ENCODE measurements around the gene TUBGCP3.

Gene TUBGCP3

DNA sequence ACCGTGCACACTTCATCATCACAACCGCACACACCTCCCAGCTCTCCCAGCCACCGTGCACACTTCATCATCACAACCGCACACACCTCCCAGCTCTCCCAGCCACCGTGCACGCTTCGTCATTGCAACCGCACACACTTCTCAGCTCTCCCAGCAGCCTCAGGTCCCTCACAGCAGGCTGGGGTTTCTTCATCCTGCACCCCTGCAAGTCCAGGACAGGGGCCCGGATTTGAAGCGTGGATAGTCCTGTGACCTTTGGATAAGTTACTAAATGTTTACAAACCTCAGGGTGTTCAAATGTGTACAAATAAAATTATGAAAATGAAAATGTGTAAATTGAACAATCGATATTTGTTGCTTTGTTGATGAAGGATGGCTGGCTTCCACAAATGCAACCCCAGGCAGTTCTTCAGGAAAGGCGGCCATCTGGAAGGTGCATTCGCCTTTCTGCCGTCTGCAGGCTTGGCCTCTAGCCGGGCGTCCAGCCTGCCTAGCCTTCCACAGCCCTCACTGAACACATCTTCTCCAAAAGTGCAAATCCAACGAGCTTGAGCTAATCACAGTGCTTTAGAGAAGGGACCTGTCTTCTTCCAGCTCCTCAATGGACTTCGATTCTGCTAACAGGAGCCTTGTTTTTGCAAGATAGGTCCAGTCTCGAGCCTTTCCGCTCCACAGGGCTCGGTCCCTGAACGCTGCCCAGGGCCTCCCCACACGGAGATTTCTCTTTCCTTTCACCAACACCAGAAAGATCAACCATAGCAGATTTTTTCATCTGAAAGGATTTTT, 137.6 kb downstream of the TUBGCP3 start:
- no peak for DNase-seq

DNA sequence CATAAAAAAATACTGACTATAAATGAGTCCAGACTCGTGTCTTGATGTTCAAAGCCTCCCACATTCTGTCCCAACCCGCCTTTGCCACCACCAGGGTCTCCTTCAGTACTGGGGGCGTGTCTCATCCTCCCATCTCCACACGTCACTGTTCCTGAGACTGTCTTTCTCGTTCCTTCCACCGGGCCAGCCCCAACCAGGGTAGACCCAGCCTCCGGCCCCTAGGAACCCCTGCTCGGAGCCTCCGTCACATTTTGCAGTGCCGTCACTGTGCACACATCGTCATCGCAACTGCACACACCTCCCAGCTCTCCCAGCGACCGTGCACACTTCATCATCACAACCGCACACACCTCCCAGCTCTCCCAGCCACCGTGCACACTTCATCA, 138.4 kb downstream of the TUBGCP3 start:
- DNase-seq: no peak

DNA sequence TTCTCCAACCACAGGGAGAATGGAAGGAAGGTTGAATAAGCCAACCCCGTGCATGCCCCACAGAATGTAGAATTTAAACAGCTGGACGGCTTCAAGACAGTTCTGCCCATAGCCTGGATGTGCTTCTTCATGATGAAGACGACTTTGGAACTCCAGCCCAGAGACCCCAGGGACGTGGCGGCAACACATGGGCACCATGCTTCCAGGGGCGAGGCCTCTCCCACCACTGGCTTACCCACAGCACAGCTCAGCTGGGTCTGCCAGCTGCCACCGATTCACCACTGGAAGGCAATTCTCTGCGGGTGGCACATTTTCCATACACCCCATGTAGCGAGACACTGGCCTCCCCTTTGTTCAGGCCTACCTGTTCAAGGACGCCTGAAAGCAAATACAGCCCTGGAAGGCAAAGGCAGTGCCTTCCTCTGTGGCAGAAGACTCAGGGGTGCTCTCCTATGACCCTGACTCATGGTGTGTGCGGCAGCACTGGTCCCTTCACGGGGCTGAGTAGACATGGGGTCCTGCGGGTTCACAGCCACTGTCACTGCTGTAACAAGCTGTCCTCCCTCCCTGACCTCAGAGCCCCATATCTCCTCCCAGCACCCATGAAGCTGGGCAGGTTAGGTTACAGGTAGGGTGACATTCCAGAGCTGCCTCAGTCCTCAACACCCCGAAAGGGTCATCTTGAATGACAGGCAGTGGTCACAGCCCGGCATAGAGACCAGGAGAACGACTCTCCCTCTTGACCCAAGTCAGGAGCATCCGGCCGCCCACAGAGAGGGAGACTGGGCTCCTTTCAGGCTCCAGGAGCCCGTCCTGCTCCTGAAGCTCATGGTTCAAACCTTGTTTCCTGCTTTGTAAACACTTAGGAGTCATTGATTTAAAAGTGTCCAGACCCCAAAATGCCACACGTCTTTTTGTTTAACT, 139.1 kb downstream of the TUBGCP3 start:
- DNase-seq: no peak

DNA sequence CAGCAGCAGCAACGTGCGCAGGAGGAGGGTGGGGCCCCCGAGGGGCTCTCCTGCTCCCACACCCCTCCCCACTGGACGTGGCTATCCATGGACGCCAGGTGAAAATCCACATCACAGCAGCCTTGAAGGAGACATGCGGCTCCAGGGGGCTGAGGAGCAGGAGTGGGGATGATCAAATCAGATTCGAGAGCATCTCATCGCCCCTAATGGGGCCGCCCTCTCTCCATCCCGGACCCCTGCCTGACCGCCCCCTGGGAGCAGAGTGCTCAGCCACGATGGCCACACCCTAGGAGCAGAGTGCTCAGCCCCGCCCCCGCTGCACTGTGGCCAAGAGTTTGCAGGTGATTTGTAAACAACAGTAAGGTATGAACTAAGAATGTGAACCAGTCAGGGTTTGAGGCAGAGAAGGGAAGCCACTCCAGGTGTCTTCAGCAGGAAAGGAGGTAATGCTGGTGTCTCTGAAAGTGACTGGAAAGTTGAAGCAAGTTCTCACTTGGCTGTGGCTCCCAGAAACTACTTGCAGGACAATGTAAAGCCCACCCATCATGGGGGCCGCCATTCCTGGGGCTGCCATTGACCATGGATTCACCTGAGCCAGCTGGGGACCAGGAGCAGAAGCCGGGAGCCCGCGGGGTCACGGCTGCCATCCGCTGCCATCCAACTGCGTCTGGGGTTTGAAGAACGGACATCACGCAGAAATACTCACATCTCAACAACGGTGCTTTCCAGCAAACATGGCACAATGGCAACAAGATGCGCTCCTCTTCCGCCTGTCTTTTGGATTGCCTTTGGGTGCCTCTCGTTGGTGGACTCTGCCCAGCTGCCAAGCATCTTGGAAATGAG, 140.0 kb downstream of the TUBGCP3 start:
- DNase-seq: no peak

DNA sequence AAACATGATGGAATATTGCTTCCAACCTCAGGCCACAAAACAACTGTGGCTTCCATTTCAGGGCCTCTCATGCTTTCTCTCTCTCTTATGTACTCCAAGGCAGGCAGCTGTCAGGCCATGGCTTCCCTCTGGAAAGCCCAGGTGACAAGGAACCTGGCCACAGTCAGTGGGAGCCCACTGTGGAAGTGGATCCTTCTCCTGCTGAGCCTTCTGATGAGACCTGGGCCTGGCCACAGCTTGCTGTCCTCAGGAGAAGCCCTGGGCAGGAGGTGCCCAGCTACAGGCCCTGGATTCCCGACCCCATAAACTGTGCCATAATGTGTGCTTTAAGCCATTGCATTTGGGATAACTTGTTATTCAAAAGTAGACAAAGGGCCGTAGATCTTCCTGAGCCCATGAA, 140.6 kb downstream of the TUBGCP3 start:
- DNase-seq: no peak

DNA sequence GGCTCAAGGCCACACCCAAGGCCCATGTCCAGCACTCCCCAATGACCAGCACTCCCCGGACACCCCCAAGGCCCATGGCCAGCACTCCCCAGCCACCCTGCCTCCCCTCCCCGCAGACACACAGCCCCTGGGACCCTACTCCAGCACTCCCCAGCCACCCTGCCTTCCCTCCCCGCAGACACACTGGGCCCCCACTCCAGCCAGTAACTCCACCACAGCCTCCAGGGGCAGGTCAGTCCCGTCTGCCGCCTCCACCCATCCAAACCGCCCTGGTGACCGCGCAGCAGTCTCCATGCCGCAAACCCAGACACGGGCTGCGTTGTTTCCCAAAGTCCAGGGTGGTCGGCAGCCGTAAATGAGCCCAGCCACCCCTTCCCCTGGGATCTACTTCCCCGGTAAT, 141.1 kb downstream of the TUBGCP3 start:
- DNase-seq: no peak

DNA sequence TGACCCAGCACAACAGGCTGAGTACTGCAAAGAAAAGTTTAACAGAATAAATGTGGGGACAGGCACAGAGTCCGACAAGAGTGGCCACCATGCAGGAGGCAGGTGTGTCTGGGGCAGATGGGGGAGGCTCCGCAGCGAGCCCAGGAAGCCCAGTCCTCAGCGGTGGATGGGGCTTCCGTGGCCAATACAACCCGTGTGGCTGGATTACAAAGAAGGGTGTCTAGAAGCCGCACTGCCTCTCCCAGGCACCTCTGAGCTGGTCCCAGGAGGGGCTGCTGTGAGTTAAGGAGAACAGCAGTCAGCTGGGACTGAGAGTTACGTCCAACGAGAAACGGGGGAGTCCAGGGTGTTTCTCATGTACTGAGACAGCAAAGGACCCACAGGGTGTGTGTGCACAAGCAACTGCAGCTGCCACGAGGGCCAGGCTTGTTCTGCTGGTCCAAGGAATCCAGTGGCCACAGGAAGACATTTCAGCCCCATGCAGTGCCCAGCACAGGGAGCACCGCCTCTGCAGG, 141.5 kb downstream of the TUBGCP3 start:
- DNase-seq: no peak

GRCh38 chr13:112445411-112446271, 142.3 kb downstream of the TUBGCP3 start:
- DNase-seq: no peak

DNA sequence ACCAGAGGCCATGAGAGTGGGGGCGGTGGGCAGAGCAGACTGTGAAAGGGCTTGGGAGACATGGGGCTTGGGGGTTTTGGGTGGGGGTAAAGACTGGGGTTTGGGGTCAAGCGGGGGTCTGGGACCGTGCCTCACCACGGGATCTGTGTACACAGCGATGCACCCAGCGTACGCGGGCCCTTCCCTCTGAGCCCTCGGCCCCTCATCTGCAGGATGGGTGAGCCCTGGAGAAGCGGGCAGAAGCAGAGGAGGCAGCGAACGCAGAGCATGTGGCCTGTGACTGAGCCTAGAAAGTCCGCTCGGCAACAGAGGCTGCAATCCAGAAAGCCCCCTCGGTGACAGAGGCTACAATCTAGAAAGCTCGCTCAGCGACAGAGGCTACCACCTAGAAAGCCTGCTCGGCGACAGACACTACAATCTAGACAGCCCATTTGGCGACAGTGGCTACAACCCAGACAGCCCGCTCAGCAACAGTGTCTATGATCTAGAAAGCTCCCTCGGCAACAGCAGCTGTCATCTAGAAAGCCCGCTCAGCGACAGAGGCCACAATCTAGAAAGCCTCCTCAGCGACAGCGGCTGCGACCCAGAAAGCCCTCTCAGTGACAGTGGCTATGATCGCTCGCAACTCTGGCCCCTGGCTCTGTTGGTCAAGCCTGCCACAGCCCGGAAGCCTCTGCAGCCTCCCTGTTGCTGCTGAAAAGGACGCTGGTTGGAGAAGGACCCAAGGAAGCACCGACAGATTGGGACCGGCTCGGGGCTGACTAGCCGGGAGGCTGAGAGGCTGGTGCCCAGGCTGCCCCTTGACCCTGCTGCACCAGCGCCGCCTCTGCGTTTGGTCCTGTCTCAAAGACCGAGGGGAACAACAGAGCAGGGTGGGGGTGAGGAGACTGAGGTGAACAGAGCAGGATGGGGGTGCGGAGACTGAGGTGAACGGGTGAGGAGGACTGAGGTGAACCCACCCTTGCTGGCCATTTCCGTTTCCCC, 143.2 kb downstream of the TUBGCP3 start:
- DNase-seq: no peak

DNA sequence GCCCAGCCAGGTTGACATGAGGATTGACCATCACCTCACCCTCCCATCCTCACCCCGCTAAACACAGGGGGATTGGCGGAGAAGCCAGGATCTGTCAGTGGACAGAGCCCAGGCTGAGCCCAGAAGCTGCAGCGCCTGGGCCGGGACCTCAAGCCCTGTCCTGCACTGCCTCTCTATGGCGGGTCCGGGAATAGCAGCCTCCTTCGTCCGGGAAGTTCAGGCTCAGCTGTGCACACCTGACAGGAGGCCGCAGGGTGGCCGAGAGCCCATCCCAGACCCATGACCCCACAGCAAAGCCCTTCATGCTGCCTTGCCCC, 144.0 kb downstream of the TUBGCP3 start:
- DNase-seq: peak; percentile 55

- DNase-seq: no peak
Measured at GRCh38 chr13:112443191-112443994, 144.6 kb downstream of the TUBGCP3 start.

DNA sequence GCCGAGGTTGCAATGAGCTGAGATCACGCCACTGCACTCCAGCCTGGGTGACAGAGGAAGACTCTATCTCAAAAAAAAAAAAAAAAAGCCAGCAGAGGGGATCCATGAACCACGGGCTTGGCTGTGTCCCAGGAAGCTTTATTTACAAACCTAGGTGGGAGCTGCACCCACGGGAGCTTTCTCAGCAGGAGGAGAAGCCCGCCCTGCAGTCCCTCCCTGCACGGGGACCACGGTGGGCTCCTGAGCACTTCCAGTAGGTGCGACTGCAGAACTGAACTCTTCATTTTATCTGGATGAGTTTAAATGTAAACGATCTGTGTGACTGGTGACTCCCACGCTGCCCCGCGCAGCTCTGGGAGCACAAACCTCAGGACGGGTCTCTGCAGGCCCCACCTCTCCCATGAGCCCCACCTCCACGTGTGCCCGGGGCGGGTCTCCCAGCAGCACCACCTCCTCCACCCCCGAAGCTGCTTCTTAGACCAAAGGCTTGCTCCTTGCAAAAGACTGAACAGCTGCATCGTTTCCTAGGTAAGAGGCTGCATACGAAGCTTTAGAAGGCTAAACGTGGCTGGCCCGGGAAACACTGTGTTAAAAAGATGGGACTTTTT, 145.4 kb downstream of the TUBGCP3 start:
- DNase-seq: no peak

- DNase-seq: no peak
Measured at GRCh38 chr13:112441779-112442310, 146.1 kb downstream of the TUBGCP3 start.

- DNase-seq: no peak
Measured at GRCh38 chr13:112441226-112441625, 146.7 kb downstream of the TUBGCP3 start.

- no peak for DNase-seq
Measured at GRCh38 chr13:112438515-112438914, 149.4 kb downstream of the TUBGCP3 start.

DNA sequence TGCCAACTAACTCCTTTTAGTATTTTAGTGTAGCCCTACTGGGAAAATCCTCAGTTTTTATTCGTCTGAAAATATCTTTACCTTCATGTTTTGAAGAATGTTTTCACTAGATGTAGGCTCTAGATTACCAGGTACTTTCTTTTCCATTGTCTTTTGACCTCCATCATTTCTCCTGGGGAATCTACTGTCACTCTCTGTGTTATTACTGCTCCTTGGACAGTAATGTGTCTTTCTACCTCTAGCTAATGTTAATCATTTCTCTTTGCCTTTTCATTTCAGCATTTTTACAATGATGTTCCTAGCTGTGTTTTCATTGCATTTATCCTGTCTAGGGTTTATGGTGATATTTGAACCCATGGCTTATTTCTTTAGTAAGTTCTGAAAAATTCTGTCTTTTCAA, 149.9 kb downstream of the TUBGCP3 start:
- DNase-seq: no peak

DNA sequence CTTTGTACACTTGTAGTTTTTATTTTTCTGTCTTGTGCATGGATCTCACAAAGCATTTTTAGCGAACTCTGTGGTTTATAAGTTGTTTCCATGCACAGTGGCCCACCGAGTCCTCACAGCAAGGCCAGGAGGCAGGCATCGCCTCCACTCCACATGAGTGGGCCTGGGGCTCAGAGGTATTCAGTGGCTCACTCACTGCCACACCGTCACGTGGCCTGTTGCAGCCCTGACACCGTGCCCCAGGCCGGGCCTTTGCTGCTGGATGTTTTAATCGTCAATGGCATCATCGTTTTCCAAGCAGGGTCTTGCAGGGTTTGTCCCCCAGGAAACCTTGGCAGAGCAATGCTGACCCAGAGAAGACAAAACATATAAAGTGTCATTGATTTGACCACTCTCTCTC, 152.0 kb downstream of the TUBGCP3 start:
- DNase-seq: no peak
